Endodermal cell (in vitro differentiated cells): ENCODE results near the gene RHEX. TPM values are rescaled to one million over a fixed set of nuclear protein-coding genes. Genes with fewer than 3 reads are reported as not detected.
"Not testable (repeated sequence)": the region's sequence is repeated elsewhere in the genome, so short reads cannot be mapped to it uniquely, and the experiment has no call there.

Source experiments
- DNase-seq: peaks from one replicate; pipeline ENCODE4 v3.0.0-alpha.2; 2017
- H3K27ac ChIP-seq: 2 replicates; pipeline ENCODE4 v1.5.1; 2013; ENCODE audit warnings: mild to moderate bottlenecking, low read depth, low read length, moderate library complexity
- H3K27me3 ChIP-seq: 2 replicates; pipeline ENCODE4 v1.6.1; 2013; ENCODE audit warnings: mild to moderate bottlenecking, low read length, moderate library complexity; ENCODE audit not compliant: insufficient read depth, control insufficient read depth, poor library complexity, severe bottlenecking
- H3K36me3 ChIP-seq: 2 replicates; pipeline ENCODE4 v1.7.0; 2013; ENCODE audit warnings: mild to moderate bottlenecking, low read length, moderate library complexity; ENCODE audit not compliant: control insufficient read depth, insufficient read depth
- H3K4me1 ChIP-seq: one replicate; pipeline ENCODE4 v1.7.0; 2013; ENCODE audit warnings: low read length; ENCODE audit not compliant: control insufficient read depth, insufficient read depth
- H3K4me3 ChIP-seq: 2 replicates; pipeline ENCODE4 v1.5.1; 2013; ENCODE audit warnings: mild to moderate bottlenecking, low read length, moderate library complexity
- H3K9ac ChIP-seq: 2 replicates; pipeline ENCODE4 v1.6.1; 2013; ENCODE audit warnings: mild to moderate bottlenecking, low read length, moderate library complexity; ENCODE audit not compliant: poor library complexity, severe bottlenecking; ENCODE audit errors: extremely low read depth
- H3K9me3 ChIP-seq: 2 replicates; pipeline ENCODE4 v1.6.1; 2013; ENCODE audit warnings: mild to moderate bottlenecking, low read length, moderate library complexity; ENCODE audit not compliant: control insufficient read depth
- H3K27ac Mint-ChIP-seq: 2 replicates; pipeline ENCODE4 v1.8.0; 2020; ENCODE audit warnings: mixed read lengths
- H3K27me3 Mint-ChIP-seq: 2 replicates; pipeline ENCODE4 v1.8.0; 2021; ENCODE audit warnings: mild to moderate bottlenecking, mixed read lengths; ENCODE audit not compliant: insufficient read depth
- H3K36me3 Mint-ChIP-seq: 2 replicates; pipeline ENCODE4 v1.8.0; 2020; ENCODE audit warnings: low read depth, mixed read lengths
- H3K4me1 Mint-ChIP-seq: 2 replicates; pipeline ENCODE4 v1.8.0; 2020; ENCODE audit warnings: mixed read lengths
- H3K4me3 Mint-ChIP-seq: 2 replicates; pipeline ENCODE4 v1.8.0; 2020; ENCODE audit warnings: mild to moderate bottlenecking, moderate library complexity, mixed read lengths
- H3K9me3 Mint-ChIP-seq: 2 replicates; pipeline ENCODE4 v1.8.0; 2020; ENCODE audit warnings: mild to moderate bottlenecking, mixed read lengths
- CTCF ChIP-seq: fragments of 200-600 bp; sonication (generic); conservative IDR thresholded peaks from 2 replicates; pipeline ENCODE4 v1.5.0; 2021; ENCODE audit warnings: antibody characterized with exemption, mild to moderate bottlenecking
- WGBS, 2 experiments: methylation state at CpG; one replicate each; pipeline versions ENCODE4 v1.1.5 to v1.1.7; 2013; ENCODE audit warnings: missing lambda C conversion rate in 2 of 2, mixed read lengths in 1 of 2; ENCODE audit not compliant: insufficient coverage in 1 of 2, insufficient read length in 1 of 2; 5-methylcytosine and 5-hydroxymethylcytosine counted together
- total RNA-seq, 2 donors: library from RNA; stranded (reverse); fragmentation: NEBNext Ultra II Directional in 1 of 2; extraction: Animal tissue kit (Norgen Biotek cat#: 25700) in 1 of 2; gene quantifications; 2 replicates in 1 of 2; 3 replicates in 1 of 2; pipeline ENCODE4 v1.2.1, GENCODE V29; 2021

RHEX gene
- total RNA-seq, 2 donors from 2014 or later: not detected

GRCh38 chr1:206049293-206049692 lies 3.7 kb upstream of the RHEX start:
- Histone ChIP-seq H3K36me3 (no peaks in the 10 kb centered on the region), H3K9ac (no peak overlapping the region), H3K4me3 (no peak overlapping the region), H3K9me3 (no peaks in the 10 kb centered on the region), H3K27me3 (no peaks in the 10 kb centered on the region), H3K4me1 (peaks cover 3% of the 10 kb centered on the region), H3K27ac (no peak overlapping the region)
- peaks cover 4% of the 10 kb centered on the region for H3K36me3 Mint-ChIP-seq
- no peak overlapping the region for H3K4me3 Mint-ChIP-seq
- no peak overlapping the region for H3K27ac Mint-ChIP-seq
- no peak for DNase-seq
- no peaks in the 10 kb centered on the region for H3K27me3 Mint-ChIP-seq
- peaks cover 6% of the 10 kb centered on the region for H3K9me3 Mint-ChIP-seq
- H3K4me1 Mint-ChIP-seq: peaks cover 10% of the 10 kb centered on the region
- no peak for TF ChIP-seq CTCF

- H3K9me3 Mint-ChIP-seq: peaks cover 6% of the 10 kb centered on the region
- Histone ChIP-seq H3K4me3 (no peak overlapping the region), H3K27me3 (no peaks in the 10 kb centered on the region), H3K9me3 (no peaks in the 10 kb centered on the region), H3K36me3 (no peaks in the 10 kb centered on the region), H3K4me1 (peaks cover 3% of the 10 kb centered on the region), H3K27ac (no peak overlapping the region), H3K9ac (no peak overlapping the region)
- peaks cover 10% of the 10 kb centered on the region for H3K4me1 Mint-ChIP-seq
- no peak overlapping the region for H3K27ac Mint-ChIP-seq
- DNase-seq: no peak
- no peaks in the 10 kb centered on the region for H3K27me3 Mint-ChIP-seq
- peaks cover 4% of the 10 kb centered on the region for H3K36me3 Mint-ChIP-seq
- WGBS, 2 experiments: 94 to 96% methylated on average over 2 of the region's 3 CpGs
- H3K4me3 Mint-ChIP-seq: no peak overlapping the region
- TF ChIP-seq CTCF: no peak
Measured at GRCh38 chr1:206049919-206050600, 2.9 kb upstream of the RHEX start.

GRCh38 chr1:206050655-206051235 lies 2.2 kb upstream of the RHEX start:
- H3K27ac ChIP-seq: no peak overlapping the region
- WGBS, 2 experiments: 88 to 98% methylated on average over 4 to 6 of the region's 6 CpGs
- H3K4me1 ChIP-seq: peaks cover 3% of the 10 kb centered on the region
- H3K36me3 Mint-ChIP-seq: peaks cover 4% of the 10 kb centered on the region
- no peaks in the 10 kb centered on the region for H3K27me3 Mint-ChIP-seq
- H3K27me3 ChIP-seq: no peaks in the 10 kb centered on the region
- no peak for TF ChIP-seq CTCF
- no peak overlapping the region for H3K9ac ChIP-seq
- peaks cover 6% of the 10 kb centered on the region for H3K9me3 Mint-ChIP-seq
- no peaks in the 10 kb centered on the region for H3K36me3 ChIP-seq
- H3K4me3 ChIP-seq: no peak overlapping the region
- no peak overlapping the region for H3K4me3 Mint-ChIP-seq
- H3K4me1 Mint-ChIP-seq: peaks cover 10% of the 10 kb centered on the region
- no peaks in the 10 kb centered on the region for H3K9me3 ChIP-seq
- DNase-seq: no peak
- no peak overlapping the region for H3K27ac Mint-ChIP-seq

GRCh38 chr1:206052231-206052865 lies 625 bp upstream of the RHEX start:
- not testable (repeated sequence) for H3K36me3 ChIP-seq, H3K27ac Mint-ChIP-seq, H3K36me3 Mint-ChIP-seq, H3K4me1 Mint-ChIP-seq, H3K4me3 ChIP-seq, DNase-seq, H3K27ac ChIP-seq, H3K9me3 ChIP-seq, H3K4me3 Mint-ChIP-seq, H3K9ac ChIP-seq, H3K27me3 Mint-ChIP-seq, H3K4me1 ChIP-seq, H3K9me3 Mint-ChIP-seq, H3K27me3 ChIP-seq
- WGBS, 2 experiments: 93 to 100% methylated on average over 3 of the region's 8 CpGs

GRCh38 chr1:206053616-206054015 lies 643 bp downstream of the RHEX start:
- not testable (repeated sequence) for H3K4me3 ChIP-seq, H3K27ac ChIP-seq, H3K9me3 ChIP-seq, H3K9ac ChIP-seq, H3K27ac Mint-ChIP-seq, H3K4me3 Mint-ChIP-seq, H3K36me3 ChIP-seq, H3K27me3 Mint-ChIP-seq, H3K9me3 Mint-ChIP-seq, H3K4me1 ChIP-seq, H3K4me1 Mint-ChIP-seq, H3K36me3 Mint-ChIP-seq, H3K27me3 ChIP-seq
- WGBS, 2 experiments: 98% methylated on average over 4 of the region's 4 CpGs; no CpG with 5 or more reads in 1 of the 2 experiments
- peak; percentile 7 for DNase-seq
